SK-N-SH (cell line): Measurements from ENCODE around the gene NYAP1.

Experiments
- EP300 ChIP-seq, 2 experiments: IDR thresholded peaks; 2 replicates each; pipeline versions ENCODE4 v1.4.0 to v1.6.1; 2012; ENCODE audit warnings: borderline replicate concordance in 1 of 2, low read depth in 1 of 2, low read length in 1 of 2
- EZH2phosphoT487 ChIP-seq: fragments of 200-600 bp; sonication (generic); IDR thresholded peaks from 2 replicates; pipeline ENCODE4 v1.6.1; 2017; ENCODE audit warnings: low read depth, mixed run types, mild to moderate bottlenecking, antibody characterized with exemption, moderate library complexity, borderline replicate concordance
- MXI1 ChIP-seq: IDR thresholded peaks from 2 replicates; pipeline ENCODE4 v1.6.1; 2012; ENCODE audit warnings: mild to moderate bottlenecking, low read depth, low read length, improper control_type of control experiment
- POLR2AphosphoS5 ChIP-seq: IDR thresholded peaks from 2 replicates; pipeline ENCODE4 v1.6.1; 2012; ENCODE audit warnings: low read depth, low read length
- TCF12 ChIP-seq: IDR thresholded peaks from 2 replicates; pipeline ENCODE4 v1.4.0; 2012
- YY1 ChIP-seq: IDR thresholded peaks from 2 replicates; pipeline ENCODE4 v1.4.0; 2012; ENCODE audit warnings: low read depth, mild to moderate bottlenecking
- TF ChIP-seq, protein P1 (sequence below): fragments of 200-600 bp; sonication (generic); IDR thresholded peaks from 2 replicates; pipeline ENCODE4 v1.6.1; 2017; ENCODE audit warnings: antibody characterized with exemption, mild to moderate bottlenecking, moderate library complexity

DNA sequence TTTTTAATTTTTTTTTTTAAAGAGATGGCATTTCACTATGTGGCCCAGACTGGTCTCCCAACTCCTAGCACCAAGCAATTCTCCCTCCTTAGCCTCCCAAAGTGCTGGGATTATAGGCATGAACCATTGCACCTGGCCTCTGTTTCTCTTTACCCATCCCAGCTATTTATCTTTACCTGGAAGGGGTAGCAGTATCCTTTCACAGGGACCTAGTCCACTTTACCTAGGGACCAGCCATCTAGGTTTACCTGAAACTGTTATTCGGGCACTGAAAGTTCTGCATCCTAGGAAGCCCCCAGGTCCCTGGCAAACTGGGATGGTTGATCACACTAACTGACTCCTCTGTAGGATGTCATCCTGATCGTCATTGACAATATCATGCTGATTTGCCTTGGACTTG is 33.6 kb downstream of the NYAP1 start:
- TF ChIP-seq TCF12 (no peak), EP300 (IDR thresholded peaks at IDR 0.05; ENCODE audit: borderline replicate concordance in 1 of 2, low read depth in 1 of 2, low read length in 1 of 2) (no peak), EZH2phosphoT487 (no peak), YY1 (no peak), MXI1 (no peak), POLR2AphosphoS5 (no peak)
- TF ChIP-seq, protein P1, sequence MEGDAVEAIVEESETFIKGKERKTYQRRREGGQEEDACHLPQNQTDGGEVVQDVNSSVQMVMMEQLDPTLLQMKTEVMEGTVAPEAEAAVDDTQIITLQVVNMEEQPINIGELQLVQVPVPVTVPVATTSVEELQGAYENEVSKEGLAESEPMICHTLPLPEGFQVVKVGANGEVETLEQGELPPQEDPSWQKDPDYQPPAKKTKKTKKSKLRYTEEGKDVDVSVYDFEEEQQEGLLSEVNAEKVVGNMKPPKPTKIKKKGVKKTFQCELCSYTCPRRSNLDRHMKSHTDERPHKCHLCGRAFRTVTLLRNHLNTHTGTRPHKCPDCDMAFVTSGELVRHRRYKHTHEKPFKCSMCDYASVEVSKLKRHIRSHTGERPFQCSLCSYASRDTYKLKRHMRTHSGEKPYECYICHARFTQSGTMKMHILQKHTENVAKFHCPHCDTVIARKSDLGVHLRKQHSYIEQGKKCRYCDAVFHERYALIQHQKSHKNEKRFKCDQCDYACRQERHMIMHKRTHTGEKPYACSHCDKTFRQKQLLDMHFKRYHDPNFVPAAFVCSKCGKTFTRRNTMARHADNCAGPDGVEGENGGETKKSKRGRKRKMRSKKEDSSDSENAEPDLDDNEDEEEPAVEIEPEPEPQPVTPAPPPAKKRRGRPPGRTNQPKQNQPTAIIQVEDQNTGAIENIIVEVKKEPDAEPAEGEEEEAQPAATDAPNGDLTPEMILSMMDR: no peak
